Duodenal mucosa (tissue), 2 donors: ENCODE measurements around the gene TEAD3.

ENCODE experiments used
- H3K27ac ChIP-seq: one replicate; pipeline ENCODE4 v1.7.0; 2013; ENCODE audit warnings: low read depth, low read length
- H3K27me3 ChIP-seq, 2 donors: one replicate each; pipeline ENCODE4 v1.7.0; 2013; ENCODE audit warnings: low read length in 2 of 2, control low read depth in 1 of 2; ENCODE audit not compliant: insufficient read depth in 2 of 2, control insufficient read depth in 1 of 2
- H3K36me3 ChIP-seq, 2 donors: one replicate each; pipeline ENCODE4 v1.7.0; 2013; ENCODE audit warnings: low read length in 2 of 2, control low read depth in 1 of 2; ENCODE audit not compliant: insufficient read depth in 2 of 2, control insufficient read depth in 1 of 2
- H3K4me1 ChIP-seq, 2 donors: one replicate each; pipeline ENCODE4 v1.7.0; 2013; ENCODE audit warnings: low read length in 2 of 2, control low read depth in 1 of 2; ENCODE audit not compliant: insufficient read depth in 2 of 2, control insufficient read depth in 1 of 2
- H3K4me3 ChIP-seq, 2 donors: one replicate each; pipeline ENCODE4 v1.7.0; 2013; ENCODE audit warnings: low read length in 2 of 2, low read depth in 1 of 2
- H3K9ac ChIP-seq, 2 donors: one replicate each; pipeline ENCODE4 v1.7.0; 2013; ENCODE audit warnings: low read length in 2 of 2, low read depth in 1 of 2
- H3K9me3 ChIP-seq, 2 donors: one replicate each; pipeline ENCODE4 v1.7.0; 2013; ENCODE audit warnings: low read length in 2 of 2, control low read depth in 1 of 2; ENCODE audit not compliant: control insufficient read depth in 1 of 2

The TEAD3 gene

GRCh38 chr6:35487658-35488516, 9.0 kb downstream of the TEAD3 start:
- Histone ChIP-seq H3K9ac (peak overlapping the region; percentile 20 to 48), H3K4me3 (no peak overlapping the region), H3K9me3 (no peaks in the 10 kb centered on the region), H3K36me3 (peaks cover 0 to 22% of the 10 kb centered on the region in 2 donors), H3K4me1 (peaks cover 40 to 52% of the 10 kb centered on the region in 2 donors), H3K27ac (peak overlapping the region; percentile 62), H3K27me3 (no peaks in the 10 kb centered on the region)

GRCh38 chr6:35486005-35486925, 10.6 kb downstream of the TEAD3 start:
- Histone ChIP-seq H3K27ac (peak overlapping the region; percentile 73), H3K4me1 (peaks cover 33 to 42% of the 10 kb centered on the region in 2 donors), H3K9me3 (no peaks in the 10 kb centered on the region), H3K36me3 (peaks cover 0 to 29% of the 10 kb centered on the region in 2 donors), H3K4me3 (peak overlapping the region; percentile 28 to 43), H3K27me3 (no peaks in the 10 kb centered on the region), H3K9ac (peak overlapping the region; percentile 59 to 63)

GRCh38 chr6:35485402-35485877, 11.4 kb downstream of the TEAD3 start:
- Histone ChIP-seq H3K4me3 (peak overlapping the region; percentile 28 to 43), H3K9ac (peak overlapping the region; percentile 59 to 63), H3K9me3 (no peaks in the 10 kb centered on the region), H3K27me3 (no peaks in the 10 kb centered on the region), H3K27ac (peak overlapping the region; percentile 73), H3K4me1 (peaks cover 33 to 42% of the 10 kb centered on the region in 2 donors), H3K36me3 (peaks cover 0 to 36% of the 10 kb centered on the region in 2 donors)

GRCh38 chr6:35484921-35485392, 11.9 kb downstream of the TEAD3 start:
- H3K4me3 ChIP-seq = no peak overlapping the region
- no peak overlapping the region for H3K9ac ChIP-seq
- H3K36me3 ChIP-seq = peaks cover 0 to 38% of the 10 kb centered on the region in 2 donors
- H3K4me1 ChIP-seq = peaks cover 33 to 38% of the 10 kb centered on the region in 2 donors
- peak overlapping the region; percentile 59 for H3K27ac ChIP-seq
- no peaks in the 10 kb centered on the region for H3K27me3 ChIP-seq
- no peaks in the 10 kb centered on the region for H3K9me3 ChIP-seq

- no peak overlapping the region for H3K27ac ChIP-seq
- no peak overlapping the region for H3K4me3 ChIP-seq
- no peaks in the 10 kb centered on the region for H3K9me3 ChIP-seq
- no peak overlapping the region for H3K9ac ChIP-seq
- peaks cover 3 to 47% of the 10 kb centered on the region in 2 donors for H3K36me3 ChIP-seq
- no peaks in the 10 kb centered on the region for H3K27me3 ChIP-seq
- H3K4me1 ChIP-seq = peaks cover 33 to 38% of the 10 kb centered on the region in 2 donors
These were observed 12.8 kb downstream of the TEAD3 start for GRCh38 chr6:35483893-35484645.

- peaks cover 33 to 38% of the 10 kb centered on the region in 2 donors for H3K4me1 ChIP-seq
- H3K4me3 ChIP-seq = no peak overlapping the region
- H3K9ac ChIP-seq = no peak overlapping the region
- peaks cover 3 to 49% of the 10 kb centered on the region in 2 donors for H3K36me3 ChIP-seq
- H3K27me3 ChIP-seq = no peaks in the 10 kb centered on the region
- no peak overlapping the region for H3K27ac ChIP-seq
- H3K9me3 ChIP-seq = no peaks in the 10 kb centered on the region
These were observed 13.4 kb downstream of the TEAD3 start for GRCh38 chr6:35483490-35483889.

- Histone ChIP-seq H3K9ac (no peak overlapping the region), H3K4me3 (no peak overlapping the region), H3K4me1 (peaks cover 29 to 34% of the 10 kb centered on the region in 2 donors), H3K27me3 (no peaks in the 10 kb centered on the region), H3K9me3 (no peaks in the 10 kb centered on the region), H3K36me3 (peaks cover 3 to 53% of the 10 kb centered on the region in 2 donors), H3K27ac (no peak overlapping the region)
These were observed 13.8 kb downstream of the TEAD3 start for GRCh38 chr6:35483062-35483461.

- Histone ChIP-seq H3K4me1 (peaks cover 16 to 17% of the 10 kb centered on the region in 2 donors), H3K36me3 (peaks cover 3 to 59% of the 10 kb centered on the region in 2 donors), H3K27ac (no peak overlapping the region), H3K27me3 (no peaks in the 10 kb centered on the region), H3K4me3 (no peak overlapping the region), H3K9me3 (no peaks in the 10 kb centered on the region), H3K9ac (no peak overlapping the region)
These were observed 15.7 kb downstream of the TEAD3 start for GRCh38 chr6:35481226-35481625.

- peaks cover 3 to 59% of the 10 kb centered on the region in 2 donors for H3K36me3 ChIP-seq
- no peak overlapping the region for H3K27ac ChIP-seq
- no peaks in the 10 kb centered on the region for H3K27me3 ChIP-seq
- no peak overlapping the region for H3K4me3 ChIP-seq
- peaks cover 5 to 7% of the 10 kb centered on the region in 2 donors for H3K4me1 ChIP-seq
- no peaks in the 10 kb centered on the region for H3K9me3 ChIP-seq
- no peak overlapping the region for H3K9ac ChIP-seq
These were observed 16.7 kb downstream of the TEAD3 start for GRCh38 chr6:35480176-35480575.
